HG03280 (cell line): Measurements from ENCODE around the gene POLR2A.

Experiments used
- ATAC-seq: cut with Tn5 transposase; IDR thresholded peaks from one replicate; pipeline ENCODE4 v1.9.1; 2021; ENCODE audit warnings: mild to moderate bottlenecking, moderate library complexity; ENCODE audit not compliant: unreplicated experiment

POLR2A gene

DNA sequence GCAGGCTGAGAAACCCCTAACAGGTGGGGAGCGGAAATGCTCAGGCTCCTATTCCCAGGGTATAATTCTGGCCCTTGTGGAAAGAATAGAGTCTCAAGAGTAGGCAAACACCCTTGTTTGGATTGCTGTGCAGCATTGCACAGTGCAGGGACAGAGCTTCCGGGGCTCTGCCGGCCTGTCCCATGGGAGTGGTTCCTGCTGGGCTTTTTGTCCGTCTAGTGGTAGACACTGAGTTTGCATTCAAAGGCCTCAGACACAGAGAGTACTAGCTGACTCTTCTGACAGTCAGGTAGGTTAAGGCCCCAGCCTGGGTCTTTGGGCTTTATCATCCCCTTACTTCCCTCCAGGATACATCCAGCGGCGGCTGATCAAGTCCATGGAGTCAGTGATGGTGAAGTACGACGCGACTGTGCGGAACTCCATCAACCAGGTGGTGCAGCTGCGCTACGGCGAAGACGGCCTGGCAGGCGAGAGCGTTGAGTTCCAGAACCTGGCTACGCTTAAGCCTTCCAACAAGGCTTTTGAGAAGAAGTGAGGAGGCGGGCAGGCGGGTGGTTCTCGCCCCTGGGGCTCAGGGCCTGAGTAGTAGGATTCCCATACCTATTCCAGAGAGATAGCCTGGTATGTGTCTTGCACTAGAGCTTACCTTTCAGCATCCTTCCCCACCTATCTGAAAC is 18.1 kb downstream of the POLR2A start:
- no peak for ATAC-seq

DNA sequence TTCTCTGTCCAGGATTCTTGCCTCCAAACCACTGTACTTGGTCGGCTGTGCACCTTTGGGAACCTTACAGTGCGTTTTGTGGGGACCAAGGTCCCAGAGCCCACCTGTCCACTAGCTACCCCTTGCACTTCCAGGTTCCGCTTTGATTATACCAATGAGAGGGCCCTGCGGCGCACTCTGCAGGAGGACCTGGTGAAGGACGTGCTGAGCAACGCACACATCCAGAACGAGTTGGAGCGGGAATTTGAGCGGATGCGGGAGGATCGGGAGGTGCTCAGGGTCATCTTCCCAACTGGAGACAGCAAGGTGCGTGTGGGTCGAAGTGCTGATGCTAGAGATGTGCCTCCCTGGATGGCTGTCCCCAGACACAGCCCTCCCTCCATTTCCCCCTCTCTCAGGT is 18.8 kb downstream of the POLR2A start:
- ATAC-seq: no peak

DNA sequence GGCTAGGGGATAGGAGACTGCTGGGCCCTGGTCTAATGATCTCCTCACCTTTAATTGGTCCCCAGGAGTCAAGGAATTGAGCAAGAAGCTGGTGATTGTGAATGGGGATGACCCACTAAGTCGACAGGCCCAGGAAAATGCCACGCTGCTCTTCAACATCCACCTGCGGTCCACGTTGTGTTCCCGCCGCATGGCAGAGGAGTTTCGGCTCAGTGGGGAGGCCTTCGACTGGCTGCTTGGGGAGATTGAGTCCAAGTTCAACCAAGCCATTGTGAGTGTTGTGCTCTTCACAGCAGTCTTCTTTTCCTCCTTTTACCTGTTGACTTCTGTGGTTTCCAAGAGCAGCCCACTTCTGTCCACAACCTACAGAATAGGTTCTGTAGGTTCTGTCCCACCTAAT is 19.4 kb downstream of the POLR2A start:
- ATAC-seq: no peak

DNA sequence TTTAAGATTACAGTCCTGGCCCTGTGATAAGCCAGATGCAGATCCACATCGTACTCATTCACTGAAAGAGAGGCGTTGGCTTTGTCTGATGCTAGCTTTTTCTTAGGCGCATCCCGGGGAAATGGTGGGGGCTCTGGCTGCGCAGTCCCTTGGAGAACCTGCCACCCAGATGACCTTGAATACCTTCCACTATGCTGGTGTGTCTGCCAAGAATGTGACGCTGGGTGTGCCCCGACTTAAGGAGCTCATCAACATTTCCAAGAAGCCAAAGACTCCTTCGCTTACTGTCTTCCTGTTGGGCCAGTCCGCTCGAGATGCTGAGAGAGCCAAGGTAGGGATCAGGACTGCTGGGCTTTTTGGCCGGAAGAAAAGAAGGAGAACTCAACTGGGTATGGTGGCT is 24.0 kb downstream of the POLR2A start:
- ATAC-seq: no peak

DNA sequence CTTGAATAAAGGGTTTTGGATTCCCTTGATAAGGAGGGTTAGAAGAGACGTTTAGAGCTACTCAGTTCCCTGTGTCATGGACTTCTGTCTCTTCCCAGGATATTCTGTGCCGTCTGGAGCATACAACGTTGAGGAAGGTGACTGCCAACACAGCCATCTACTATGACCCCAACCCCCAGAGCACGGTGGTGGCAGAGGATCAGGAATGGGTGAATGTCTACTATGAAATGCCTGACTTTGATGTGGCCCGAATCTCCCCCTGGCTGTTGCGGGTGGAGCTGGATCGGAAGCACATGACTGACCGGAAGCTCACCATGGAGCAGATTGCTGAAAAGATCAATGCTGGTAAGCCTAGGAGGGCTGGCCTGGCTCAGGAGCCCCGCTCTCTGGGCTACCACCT is 24.7 kb downstream of the POLR2A start:
- ATAC-seq: no peak

DNA sequence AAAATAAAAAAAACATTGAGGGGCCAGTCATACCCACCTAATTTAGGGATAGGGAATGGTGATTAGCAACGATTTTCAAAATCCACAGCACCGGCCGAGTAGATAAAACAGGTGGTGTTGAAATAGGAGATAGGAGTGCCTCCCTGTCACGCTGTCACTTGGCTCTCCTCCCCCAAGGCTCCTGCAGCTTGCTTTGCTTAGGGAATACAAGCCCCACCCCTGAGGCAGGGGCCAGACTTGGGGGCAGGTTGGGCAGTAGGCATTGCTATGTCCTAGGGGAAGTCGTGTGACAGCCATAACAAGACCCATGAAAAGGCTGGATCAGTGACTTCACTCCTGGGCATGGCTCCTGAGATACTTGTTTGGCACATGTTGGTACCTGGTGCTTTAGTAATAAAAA is 25.8 kb downstream of the POLR2A start:
- no peak for ATAC-seq

DNA sequence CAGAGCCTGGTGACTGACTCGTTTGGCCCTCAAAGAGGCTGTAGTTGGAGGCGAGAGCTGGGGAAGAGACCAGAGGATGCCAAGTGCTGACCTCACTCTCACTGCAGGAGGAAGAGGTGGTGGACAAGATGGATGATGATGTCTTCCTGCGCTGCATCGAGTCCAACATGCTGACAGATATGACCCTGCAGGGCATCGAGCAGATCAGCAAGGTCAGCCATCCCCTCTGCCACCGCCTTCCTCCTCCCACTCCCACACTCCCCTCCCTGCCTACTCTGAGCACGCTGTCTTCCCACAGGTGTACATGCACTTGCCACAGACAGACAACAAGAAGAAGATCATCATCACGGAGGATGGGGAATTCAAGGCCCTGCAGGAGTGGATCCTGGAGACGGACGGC is 26.9 kb downstream of the POLR2A start:
- no peak for ATAC-seq

DNA sequence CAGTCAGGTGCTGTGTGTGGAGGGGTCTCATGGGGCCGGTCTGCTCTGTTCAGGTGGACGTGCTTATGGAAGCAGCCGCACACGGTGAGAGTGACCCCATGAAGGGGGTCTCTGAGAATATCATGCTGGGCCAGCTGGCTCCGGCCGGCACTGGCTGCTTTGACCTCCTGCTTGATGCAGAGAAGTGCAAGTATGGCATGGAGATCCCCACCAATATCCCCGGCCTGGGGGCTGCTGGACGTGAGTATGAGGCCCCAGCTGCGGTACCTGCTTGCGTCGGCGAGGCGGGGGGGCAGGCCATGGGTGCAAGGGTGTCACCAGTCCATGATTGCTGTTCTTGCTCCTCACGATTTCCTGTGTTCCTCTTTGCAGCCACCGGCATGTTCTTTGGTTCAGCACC is 27.9 kb downstream of the POLR2A start:
- ATAC-seq: no peak

DNA sequence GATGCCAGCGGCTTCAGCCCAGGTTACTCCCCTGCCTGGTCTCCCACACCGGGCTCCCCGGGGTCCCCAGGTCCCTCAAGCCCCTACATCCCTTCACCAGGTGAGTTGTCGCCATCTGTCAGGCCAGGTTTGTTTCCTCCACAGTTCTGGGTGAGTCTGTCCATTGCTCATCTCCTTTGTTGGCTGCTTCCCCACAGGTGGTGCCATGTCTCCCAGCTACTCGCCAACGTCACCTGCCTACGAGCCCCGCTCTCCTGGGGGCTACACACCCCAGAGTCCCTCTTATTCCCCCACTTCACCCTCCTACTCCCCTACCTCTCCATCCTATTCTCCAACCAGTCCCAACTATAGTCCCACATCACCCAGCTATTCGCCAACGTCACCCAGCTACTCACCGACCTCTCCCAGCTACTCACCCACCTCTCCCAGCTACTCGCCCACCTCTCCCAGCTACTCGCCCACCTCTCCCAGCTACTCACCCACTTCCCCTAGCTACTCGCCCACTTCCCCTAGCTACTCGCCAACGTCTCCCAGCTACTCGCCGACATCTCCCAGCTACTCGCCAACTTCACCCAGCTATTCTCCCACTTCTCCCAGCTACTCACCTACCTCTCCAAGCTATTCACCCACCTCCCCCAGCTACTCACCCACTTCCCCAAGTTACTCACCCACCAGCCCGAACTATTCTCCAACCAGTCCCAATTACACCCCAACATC is 28.8 kb downstream of the POLR2A start:
- no peak for ATAC-seq

DNA sequence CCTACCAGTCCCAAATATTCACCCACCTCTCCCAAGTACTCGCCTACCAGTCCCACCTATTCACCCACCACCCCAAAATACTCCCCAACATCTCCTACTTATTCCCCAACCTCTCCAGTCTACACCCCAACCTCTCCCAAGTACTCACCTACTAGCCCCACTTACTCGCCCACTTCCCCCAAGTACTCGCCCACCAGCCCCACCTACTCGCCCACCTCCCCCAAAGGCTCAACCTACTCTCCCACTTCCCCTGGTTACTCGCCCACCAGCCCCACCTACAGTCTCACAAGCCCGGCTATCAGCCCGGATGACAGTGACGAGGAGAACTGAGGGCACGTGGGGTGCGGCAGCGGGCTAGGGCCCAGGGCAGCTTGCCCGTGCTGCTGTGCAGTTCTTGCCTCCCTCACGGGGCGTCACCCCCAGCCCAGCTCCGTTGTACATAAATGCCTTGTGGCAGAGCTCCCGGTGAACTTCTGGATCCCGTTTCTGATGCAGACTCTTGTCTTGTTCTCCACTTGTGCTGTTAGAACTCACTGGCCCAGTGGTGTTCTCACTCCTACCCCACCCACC is 29.8 kb downstream of the POLR2A start:
- no peak for ATAC-seq

DNA sequence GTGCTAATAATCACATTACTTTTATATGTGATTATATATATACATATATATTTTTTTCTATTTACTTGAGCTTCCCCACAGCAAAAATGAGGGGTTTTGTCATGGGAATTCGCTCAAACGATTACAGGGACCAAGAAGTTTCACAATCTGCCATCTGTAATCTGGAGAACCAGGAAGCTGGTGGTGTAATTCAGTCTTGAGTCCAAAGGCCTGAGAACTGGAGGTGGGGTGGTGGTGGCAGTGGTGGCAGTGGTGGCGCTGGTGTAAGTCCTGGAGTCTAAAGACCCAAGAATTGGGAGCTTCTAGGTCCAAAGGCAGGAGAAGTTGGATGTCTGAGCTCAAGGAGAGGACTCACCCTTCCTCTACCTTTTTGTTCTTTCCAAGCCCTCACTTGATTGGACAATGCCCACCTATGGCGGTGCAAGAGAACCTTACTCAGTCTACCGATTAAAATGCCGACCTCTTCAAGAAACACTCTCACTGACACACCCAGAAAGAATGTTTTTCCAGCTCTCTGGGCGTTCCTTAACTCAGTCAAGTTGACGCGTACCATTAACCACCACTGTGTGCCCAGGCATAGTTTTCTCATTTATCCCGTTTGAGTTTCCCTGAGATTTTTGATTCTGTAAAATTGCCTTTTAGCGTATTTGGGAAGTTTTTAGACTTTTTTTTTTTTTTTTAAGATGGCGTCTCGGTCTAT is 31.9 kb downstream of the POLR2A start:
- ATAC-seq: no peak

DNA sequence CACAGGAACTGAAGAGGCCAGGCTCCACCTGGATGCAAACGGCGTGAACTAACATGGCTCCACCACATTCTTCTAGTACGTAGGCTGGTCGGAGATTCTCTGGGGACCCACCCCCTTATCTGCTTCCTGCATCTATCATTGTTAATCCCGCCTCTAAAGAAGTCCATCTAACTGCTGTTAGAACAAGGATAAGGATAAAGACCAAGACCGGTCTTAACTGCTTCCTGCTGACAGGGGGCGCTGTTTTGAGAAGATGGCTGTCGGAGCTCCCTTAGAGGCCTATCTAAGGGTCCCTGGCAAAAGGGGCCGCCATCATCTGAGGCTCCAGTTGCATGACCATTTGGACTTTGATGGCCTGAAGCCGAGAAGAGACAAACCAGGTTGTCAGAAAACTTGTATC is 38.9 kb downstream of the POLR2A start:
- ATAC-seq: no peak

DNA sequence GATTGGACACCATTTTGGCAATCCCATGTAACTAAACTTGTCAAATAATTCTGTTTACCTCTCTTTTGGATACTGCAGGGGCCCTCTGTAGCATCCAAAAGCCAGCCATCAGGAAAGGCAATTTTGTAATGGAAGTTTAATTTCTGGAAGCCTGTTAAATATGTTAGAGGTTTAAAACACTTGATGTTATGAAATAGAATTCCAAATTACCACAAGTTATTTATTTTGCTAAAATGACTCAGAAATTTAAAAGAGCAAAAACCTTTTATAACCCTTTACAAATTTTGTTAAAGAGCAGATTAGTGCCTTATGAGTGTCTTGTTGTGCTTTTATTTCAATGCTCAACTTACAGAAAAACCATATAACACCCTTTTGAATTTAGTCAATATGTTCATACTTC is 44.7 kb downstream of the POLR2A start:
- no peak for ATAC-seq

DNA sequence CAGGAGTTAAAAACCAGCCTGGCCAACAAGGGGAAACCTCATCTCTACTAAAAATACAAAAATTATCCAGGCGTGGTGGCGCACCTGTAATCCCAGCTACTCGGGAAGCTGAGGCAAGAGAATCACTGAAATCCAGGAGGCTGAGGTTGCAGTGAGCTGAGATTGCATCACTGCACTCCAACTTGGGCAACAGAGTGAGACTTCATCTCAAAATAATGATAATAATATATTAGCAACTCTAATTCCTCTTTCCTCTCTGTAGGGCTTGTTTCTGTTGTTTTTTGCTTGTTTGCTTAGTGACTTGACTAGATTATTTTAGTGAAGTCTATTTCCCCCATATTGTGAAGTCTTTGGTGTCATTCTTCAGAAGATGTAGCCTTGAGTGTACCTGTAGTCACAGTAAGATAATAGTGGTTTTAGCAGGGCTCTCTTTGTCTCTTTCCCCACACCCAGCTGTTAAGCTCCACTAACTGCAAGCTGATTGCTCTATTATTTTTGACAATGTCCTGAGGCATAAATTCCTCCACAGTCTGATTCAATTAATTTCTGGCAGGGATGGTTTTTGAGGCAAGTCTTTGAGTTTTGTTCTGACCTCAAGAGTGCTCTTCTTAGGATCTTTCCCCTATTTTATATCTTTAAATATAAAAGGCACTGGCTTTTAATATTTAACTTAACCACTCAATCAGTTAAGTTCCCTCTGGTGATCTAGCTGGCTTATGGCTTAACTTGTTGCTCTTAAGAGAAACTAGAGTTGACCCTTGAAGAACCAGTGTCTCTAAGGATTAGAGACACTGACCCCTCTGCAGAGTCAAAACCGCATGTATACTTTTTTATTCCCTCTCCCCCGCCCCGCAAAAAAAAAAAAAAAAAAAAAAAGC is 46.1 kb downstream of the POLR2A start:
- ATAC-seq: no peak

DNA sequence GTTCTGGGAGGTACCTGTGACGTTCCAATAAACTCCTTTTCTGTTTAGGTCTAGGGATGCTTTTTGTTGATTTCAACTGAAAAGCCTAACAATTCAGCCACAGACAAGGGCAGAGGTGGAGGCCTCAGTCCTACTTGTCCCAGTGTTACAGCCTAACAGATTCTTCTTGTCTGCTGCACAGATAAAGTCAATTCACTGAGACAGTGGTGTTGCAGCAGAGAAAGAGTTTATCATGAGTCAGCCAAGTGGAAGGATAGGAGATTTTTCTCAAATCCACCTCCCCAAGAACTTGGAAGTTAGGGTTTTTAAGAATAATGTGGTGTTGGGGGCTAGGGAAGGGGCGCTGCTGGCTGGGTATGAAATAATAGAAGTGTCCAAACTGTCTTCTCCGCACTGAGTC is 53.9 kb downstream of the POLR2A start:
- ATAC-seq: no peak

DNA sequence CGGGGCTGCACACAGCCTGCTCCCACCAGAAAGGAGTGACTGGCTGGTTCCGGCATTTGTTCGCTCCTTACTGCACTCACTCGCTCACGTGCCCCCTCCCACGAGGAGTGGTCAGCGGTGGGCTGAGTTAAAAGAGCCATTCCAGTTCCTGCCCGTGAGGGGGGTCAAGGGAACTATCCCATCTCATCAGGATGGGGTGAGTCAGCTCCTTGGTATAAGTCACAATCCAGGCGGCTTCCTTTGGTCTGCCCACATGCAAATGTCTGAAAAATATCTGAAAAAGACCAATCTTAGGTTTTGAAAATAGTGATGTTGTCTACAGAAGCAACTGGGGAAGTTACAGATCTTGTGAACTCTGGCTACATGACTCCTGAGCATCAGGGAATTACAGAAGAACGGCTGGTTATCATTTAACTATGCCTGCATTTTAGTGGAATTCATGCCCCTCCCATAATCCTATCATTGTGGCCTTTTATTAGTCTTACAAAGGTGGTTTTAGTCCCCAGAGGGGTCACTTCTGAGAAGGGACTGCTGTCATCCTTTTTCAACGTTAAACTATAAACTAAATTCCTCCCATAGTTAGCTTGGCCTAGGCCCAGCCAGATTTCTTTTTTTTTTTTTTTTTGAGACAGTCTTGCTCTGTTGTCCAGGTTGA is 54.9 kb downstream of the POLR2A start:
- no peak for ATAC-seq

DNA sequence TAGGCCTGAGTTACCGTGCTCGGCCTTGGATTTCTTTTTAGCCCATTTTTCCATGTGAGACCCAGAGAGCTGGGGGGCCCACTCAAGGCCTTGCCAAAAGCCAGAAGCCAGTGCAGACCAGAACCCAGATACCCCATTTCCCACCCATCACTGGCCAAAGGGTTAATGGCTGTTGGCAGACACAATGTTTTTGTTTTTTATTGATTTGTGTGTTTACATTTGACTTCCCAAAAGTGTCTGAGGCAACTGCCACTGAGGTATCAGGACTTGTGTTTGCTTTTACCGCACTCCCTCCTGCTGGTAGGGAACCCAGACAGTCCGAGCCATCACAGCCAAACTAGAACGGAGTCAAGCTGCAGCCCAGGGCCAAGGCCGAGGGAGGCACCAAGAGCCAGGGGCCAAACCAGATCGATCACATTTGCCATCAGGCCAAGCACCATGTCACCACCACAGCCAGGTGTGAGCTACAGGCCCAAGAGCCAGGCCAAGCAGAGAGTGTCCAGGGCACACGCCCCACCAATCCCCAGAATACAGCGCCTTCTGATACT is 57.0 kb downstream of the POLR2A start:
- ATAC-seq: no peak

DNA sequence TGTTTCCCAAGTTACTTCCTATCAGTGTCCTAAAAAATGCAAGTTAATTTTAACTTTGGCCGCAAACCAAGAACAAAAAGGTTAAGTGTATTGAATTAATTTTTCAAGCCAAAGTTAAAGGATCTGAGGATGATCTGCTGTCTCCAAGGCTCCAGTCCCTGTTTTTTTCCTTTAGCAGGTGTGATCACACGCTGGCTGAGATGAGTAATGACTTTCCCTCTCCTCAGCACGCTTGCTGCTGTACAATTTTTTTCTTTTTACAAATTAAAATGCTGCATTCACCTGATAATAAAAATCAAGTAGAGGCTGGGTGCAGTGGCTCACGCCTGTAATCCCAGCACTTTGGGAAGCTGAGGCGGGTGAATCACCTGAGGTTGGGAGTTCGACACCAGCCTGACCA is 60.7 kb downstream of the POLR2A start:
- ATAC-seq: no peak

DNA sequence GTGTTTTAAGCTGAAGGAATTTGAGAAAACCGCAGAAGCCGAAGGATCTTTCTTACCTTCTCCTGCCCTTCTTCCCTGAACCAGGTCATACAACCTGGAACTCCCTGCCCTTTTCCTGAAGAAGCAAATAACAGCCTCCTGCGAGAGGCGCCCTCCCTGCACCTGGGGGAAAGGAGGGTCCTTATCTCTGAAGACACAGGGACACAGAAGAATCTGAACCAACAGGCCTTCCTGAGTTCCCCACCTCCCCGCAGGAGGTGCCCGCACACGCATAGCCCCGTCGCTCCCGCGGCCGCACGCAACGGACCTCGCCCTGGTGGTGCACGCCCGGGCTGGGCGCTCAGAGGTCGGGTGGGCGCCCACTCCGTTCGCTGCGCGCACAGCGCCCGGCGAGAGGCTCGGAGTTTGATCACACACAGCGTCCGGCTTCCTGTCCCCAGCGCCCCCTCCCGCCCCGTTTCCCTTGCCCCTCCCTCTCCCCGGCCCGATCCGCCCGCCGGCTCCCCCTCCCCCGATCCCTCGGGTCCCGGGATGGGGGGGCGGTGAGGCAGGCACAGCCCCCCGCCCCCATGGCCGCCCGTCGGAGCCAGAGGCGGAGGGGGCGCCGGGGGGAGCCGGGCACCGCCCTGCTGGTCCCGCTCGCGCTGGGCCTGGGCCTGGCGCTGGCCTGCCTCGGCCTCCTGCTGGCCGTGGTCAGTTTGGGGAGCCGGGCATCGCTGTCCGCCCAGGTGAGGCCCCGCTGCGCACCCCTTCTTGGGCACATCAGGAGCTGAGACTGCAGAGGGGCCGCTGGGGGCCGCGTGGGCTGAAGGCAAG is 64.6 kb downstream of the POLR2A start, which contains the start of gene TNFSF12:
TNFSF12 (plus strand) TSS at position 474 of the 816 bp plus-strand sequence; CDS start at position 570, 96 bp downstream.
- no peak for ATAC-seq
